ENCODE measurements around the gene SDF4.

Gene SDF4

GRCh38 chr1:1169429-1170214 lies 62.2 kb downstream of the SDF4 start:
- peaks cover 17% of the 10 kb centered on the region for H3K4me1 Mint-ChIP-seq
- no peaks in the 10 kb centered on the region for H3K36me3 Mint-ChIP-seq
- H3K9me3 Mint-ChIP-seq, result no peaks in the 10 kb centered on the region
- H3K27ac Mint-ChIP-seq, result no peak overlapping the region
- no peak overlapping the region for H3K4me3 Mint-ChIP-seq
- DNase-seq (ENCODE audit: low spot score in 2 of 2) (no peak), ATAC-seq (no peak)

- no peaks in the 10 kb centered on the region for H3K9me3 Mint-ChIP-seq
- no peak overlapping the region for H3K4me3 Mint-ChIP-seq
- peaks cover 17% of the 10 kb centered on the region for H3K4me1 Mint-ChIP-seq
- no peak for DNase-seq (ENCODE audit: low spot score in 2 of 2)
- no peaks in the 10 kb centered on the region for H3K36me3 Mint-ChIP-seq
- no peak overlapping the region for H3K27ac Mint-ChIP-seq
- no peak for ATAC-seq
These were observed 63.1 kb downstream of the SDF4 start for GRCh38 chr1:1168451-1169411.

GRCh38 chr1:1167841-1168450 lies 63.9 kb downstream of the SDF4 start:
- H3K4me3 Mint-ChIP-seq, result no peak overlapping the region
- H3K36me3 Mint-ChIP-seq, result no peaks in the 10 kb centered on the region
- ATAC-seq, result no peak
- no peak for DNase-seq (ENCODE audit: low spot score in 2 of 2)
- H3K27ac Mint-ChIP-seq, result no peak overlapping the region
- H3K9me3 Mint-ChIP-seq, result no peaks in the 10 kb centered on the region
- peaks cover 17% of the 10 kb centered on the region for H3K4me1 Mint-ChIP-seq

- no peak overlapping the region for H3K4me3 Mint-ChIP-seq
- H3K36me3 Mint-ChIP-seq, result no peaks in the 10 kb centered on the region
- H3K27ac Mint-ChIP-seq, result no peak overlapping the region
- ATAC-seq (no peak), DNase-seq (ENCODE audit: low spot score in 2 of 2) (no peak)
- H3K4me1 Mint-ChIP-seq, result peaks cover 17% of the 10 kb centered on the region
- H3K9me3 Mint-ChIP-seq, result no peaks in the 10 kb centered on the region
These were observed 64.4 kb downstream of the SDF4 start for GRCh38 chr1:1167398-1167821.
